HCT116 (cell line): ENCODE data around the gene TEX261. TPM values are rescaled to one million over a fixed set of nuclear protein-coding genes. Genes with fewer than 3 reads are reported as not detected.

Experiments
- ATAC-seq: fragments of 200-7000 bp; cut with Tn5 transposase; 2 replicates; pipeline ENCODE4 v1.9.1; 2020; ENCODE audit warnings: mild to moderate bottlenecking, moderate library complexity
- BruUV-seq: library from RNA; stranded (reverse); fragments of 400-500 nt; replicated peaks from 2 replicates; lab custom pipeline; 2021; lab: Mats Ljungman, UMichigan
- CTCF ChIA-PET: fragments of 300-600 bp; sonication (Branson Sonifier 250); formaldehyde crosslinking; loops from one replicate; lab custom pipeline; 2021; ENCODE audit warnings: antibody characterized with exemption; lab: Charles Lee
- POLR2A ChIA-PET: fragments of 300-600, 350-600 bp; sonication (Branson Sonifier 250); formaldehyde crosslinking; loops from one replicate; lab custom pipeline; 2021; ENCODE audit warnings: antibody characterized with exemption; lab: Charles Lee
- RAD21 ChIA-PET, 2 experiments: fragments of 300-600 bp; sonication (Branson Sonifier 250); formaldehyde crosslinking; loops; one replicate each; lab custom pipeline; 2023; ENCODE audit warnings: low total read pairs in 2 of 2; ENCODE audit not compliant: uncharacterized antibody in 2 of 2, unreplicated experiment in 2 of 2, low non-redundant PET in 1 of 2; lab: Charles Lee
- DNase-seq: peaks from one replicate; pipeline ENCODE4 v3.0.0-alpha.2; 2010; ENCODE audit warnings: low read depth, low spot score
- H2AFZ ChIP-seq: fragments of 200-600 bp; shearing (Covaris generic), sonication (generic); 2 replicates; pipeline ENCODE4 v1.6.1; 2017; ENCODE audit warnings: low read depth, mixed run types, mixed read lengths, antibody characterized with exemption, low read length; ENCODE audit not compliant: poor library complexity, severe bottlenecking
- H3K27ac ChIP-seq: 2 replicates; pipeline ENCODE4 v1.5.1; 2012; ENCODE audit warnings: low read depth, low read length
- H3K27me3 ChIP-seq: fragments of 200-600 bp; sonication (generic); 2 replicates; pipeline ENCODE4 v1.6.1; 2016; ENCODE audit warnings: mixed run types, low read length, mixed read lengths; ENCODE audit not compliant: insufficient read depth
- H3K36me3 ChIP-seq, 2 experiments: fragments of 200-500 bp in 1 of 2; fragments of 200-600 bp in 1 of 2; sonication (Bioruptor generic) in 1 of 2; sonication (generic) in 1 of 2; 2 replicates each; pipeline versions ENCODE4 v1.5.1 to v1.6.1; 2014 to 2016; ENCODE audit warnings: low read length in 2 of 2, inconsistent platforms in 1 of 2, mixed read lengths in 1 of 2, mixed run types in 1 of 2; ENCODE audit not compliant: insufficient read depth in 2 of 2, control insufficient read depth in 1 of 2
- H3K4me1 ChIP-seq, 2 experiments: fragments of 200-600 bp in 1 of 2; sonication (generic) in 1 of 2; 2 replicates each; pipeline versions ENCODE4 v1.5.1 to v1.6.1; 2012 to 2017; ENCODE audit warnings: low read length in 2 of 2, inconsistent platforms in 1 of 2, mild to moderate bottlenecking in 1 of 2, mixed read lengths in 1 of 2, mixed run types in 1 of 2, moderate library complexity in 1 of 2; ENCODE audit not compliant: insufficient read depth in 2 of 2, control insufficient read depth in 1 of 2
- H3K4me2 ChIP-seq: fragments of 200-600 bp; sonication (generic); 2 replicates; pipeline ENCODE4 v1.6.1; 2017; ENCODE audit warnings: mixed run types, low read length, mixed read lengths
- H3K4me3 ChIP-seq, 2 experiments: fragments of 200-600 bp in 1 of 2; sonication (generic) in 1 of 2; replicated peaks in 1 of 2; 2 replicates each; pipeline ENCODE4 v1.5.1; 2011 to 2016; ENCODE audit warnings: low read length in 2 of 2, control low read depth in 1 of 2, low read depth in 1 of 2, mild to moderate bottlenecking in 1 of 2, mixed read lengths in 1 of 2, mixed run types in 1 of 2
- H3K79me2 ChIP-seq: fragments of 200-600 bp; sonication (generic); 2 replicates; pipeline ENCODE4 v1.6.1; 2017; ENCODE audit warnings: mild to moderate bottlenecking, mixed run types, low read length, moderate library complexity, mixed read lengths; ENCODE audit not compliant: insufficient read depth
- H3K9ac ChIP-seq: fragments of 200-600 bp; sonication (generic); 2 replicates; pipeline ENCODE4 v1.6.1; 2016; ENCODE audit warnings: low read length, mixed read lengths
- H3K9me2 ChIP-seq: fragments of 200-600 bp; sonication (generic), shearing (Covaris generic); 2 replicates; pipeline ENCODE4 v1.6.1; 2017; ENCODE audit warnings: mixed run types, mild to moderate bottlenecking, moderate library complexity; ENCODE audit not compliant: insufficient read depth
- H3K9me3 ChIP-seq, 2 experiments: fragments of 200-500 bp in 1 of 2; fragments of 200-600 bp in 1 of 2; sonication (Bioruptor generic) in 1 of 2; sonication (generic) in 1 of 2; 2 replicates each; pipeline ENCODE4 v1.6.1; 2014 to 2017; ENCODE audit warnings: low read length in 2 of 2, mixed read lengths in 2 of 2, inconsistent platforms in 1 of 2, low read depth in 1 of 2, mild to moderate bottlenecking in 1 of 2, mixed run types in 1 of 2, moderate library complexity in 1 of 2; ENCODE audit not compliant: control insufficient read depth in 1 of 2, insufficient read depth in 1 of 2
- H4K20me1 ChIP-seq: fragments of 200-600 bp; sonication (generic), shearing (Covaris generic); 2 replicates; pipeline ENCODE4 v1.6.1; 2017; ENCODE audit warnings: mixed run types, mild to moderate bottlenecking, moderate library complexity; ENCODE audit not compliant: insufficient read depth
- ATF3 ChIP-seq: IDR thresholded peaks from 2 replicates; pipeline ENCODE4 v1.6.1; 2012
- CEBPB ChIP-seq: IDR thresholded peaks from 2 replicates; pipeline ENCODE4 v1.6.1; 2012; ENCODE audit warnings: low read depth
- CTCF ChIP-seq, 3 experiments: fragments of 200-600 bp in 1 of 3; sonication (generic) in 1 of 3; IDR thresholded peaks in 2 of 3; conservative IDR thresholded peaks in 1 of 3; 2 replicates each; pipeline ENCODE4 v1.5.1; 2012 to 2017; ENCODE audit warnings: low read depth in 2 of 3, low read length in 2 of 3, antibody characterized with exemption in 1 of 3, borderline replicate concordance in 1 of 3, control low read depth in 1 of 3, mild to moderate bottlenecking in 1 of 3, mixed read lengths in 1 of 3, mixed run types in 1 of 3, moderate library complexity in 1 of 3; ENCODE audit not compliant: insufficient read depth in 1 of 3
- EGR1 ChIP-seq: IDR thresholded peaks from 2 replicates; pipeline ENCODE4 v1.6.1; 2012; ENCODE audit warnings: low read depth
- ELF1 ChIP-seq: IDR thresholded peaks from 2 replicates; pipeline ENCODE4 v1.6.1; 2012; ENCODE audit warnings: low read depth, borderline replicate concordance
- EZH2 ChIP-seq: fragments of 200-600 bp; sonication (generic); IDR thresholded peaks from 2 replicates; pipeline ENCODE4 v1.6.1; 2017; ENCODE audit warnings: antibody characterized with exemption, mixed run types
- EZH2phosphoT487 ChIP-seq: fragments of 200-600 bp; IDR thresholded peaks from 2 replicates; pipeline ENCODE4 v1.6.1; 2018; ENCODE audit warnings: antibody characterized with exemption, borderline replicate concordance
- MAX ChIP-seq: IDR thresholded peaks from 2 replicates; pipeline ENCODE4 v1.6.1; 2012
- POLR2A ChIP-seq: IDR thresholded peaks from 2 replicates; pipeline ENCODE4 v1.7.0; 2011; ENCODE audit warnings: borderline replicate concordance; ENCODE audit not compliant: insufficient read depth, insufficient read length; ENCODE audit errors: extremely low read depth
- REST ChIP-seq: IDR thresholded peaks from 2 replicates; pipeline ENCODE4 v1.6.1; 2012; ENCODE audit warnings: low read depth
- SIN3A ChIP-seq: IDR thresholded peaks from 2 replicates; pipeline ENCODE4 v1.6.1; 2012; ENCODE audit warnings: low read depth
- SP1 ChIP-seq: IDR thresholded peaks from 2 replicates; pipeline ENCODE4 v1.6.1; 2012; ENCODE audit warnings: low read depth
- SRF ChIP-seq: IDR thresholded peaks from 2 replicates; pipeline ENCODE4 v1.6.1; 2012; ENCODE audit warnings: low read depth
- intact Hi-C: fragments of 100-400 bp; cut with micrococcal nuclease; formaldehyde crosslinking; loops from 2 replicates; pipeline ENCODE4 v1.10.0; 2022
- total RNA-seq: library from RNA; stranded (reverse); gene quantifications from one replicate; pipeline ENCODE4 v1.2.1, GENCODE V29; 2021; ENCODE audit not compliant: unreplicated experiment

The TEX261 gene
- total RNA-seq, 1 experiment from 2014 or later, result 37.9 TPM

GRCh38 chr2:70987386-70987785 lies 7.3 kb downstream of the TEX261 start:
- Histone ChIP-seq H2AFZ (no peak overlapping the region), H3K9me3 (no peaks in the 10 kb centered on the region), H3K27me3 (no peaks in the 10 kb centered on the region), H3K4me2 (no peak overlapping the region), H3K4me3 (no peak overlapping the region)
- ATAC-seq, result no peak
- no TSS peak for BruUV-seq
- no peak for TF ChIP-seq EZH2
- no peak for TF ChIP-seq SRF
- no peak for TF ChIP-seq CEBPB
- no peak for TF ChIP-seq EZH2phosphoT487
- TF ChIP-seq MAX, result no peak
- TF ChIP-seq ATF3, result no peak
- TF ChIP-seq, all 23 proteins: peak for 0
- peaks cover 2 to 9% of the 10 kb centered on the region in 2 experiments; a peak in 2 of 4 replicates for H3K4me1 ChIP-seq
- H3K9ac ChIP-seq, result no peak overlapping the region
- H3K79me2 ChIP-seq, result 0 out of 2 replicates have a peak, but pooled peaks cover 3% of the 10 kb centered on the region
- ChIA-PET CTCF (no interaction called here), POLR2A (no interaction called here), RAD21 (no interaction called here)
- intact Hi-C loops, result no loop called here
- H3K36me3 ChIP-seq, result peaks cover 23 to 31% of the 10 kb centered on the region in 2 experiments; a peak in 3 of 4 replicates
- H4K20me1 ChIP-seq, result no peaks in the 10 kb centered on the region
- no peak for DNase-seq
- no peak overlapping the region for H3K27ac ChIP-seq
- no peaks in the 10 kb centered on the region for H3K9me2 ChIP-seq

GRCh38 chr2:70986499-70987189 lies 8.0 kb downstream of the TEX261 start:
- Histone ChIP-seq H4K20me1 (no peaks in the 10 kb centered on the region), H3K27me3 (no peaks in the 10 kb centered on the region), H3K9ac (no peak overlapping the region), H2AFZ (no peak overlapping the region), H3K36me3 (peaks cover 23 to 29% of the 10 kb centered on the region in 2 experiments; a peak in 3 of 4 replicates), H3K9me3 (no peaks in the 10 kb centered on the region), H3K9me2 (no peaks in the 10 kb centered on the region), H3K79me2 (0 out of 2 replicates have a peak, but pooled peaks cover 3% of the 10 kb centered on the region), H3K4me1 (peaks cover 2 to 9% of the 10 kb centered on the region in 2 experiments; a peak in 2 of 4 replicates), H3K4me3 (no peak overlapping the region), H3K27ac (no peak overlapping the region), H3K4me2 (no peak overlapping the region)
- ChIA-PET CTCF (no interaction called here), RAD21 (no interaction called here), POLR2A (no interaction called here)
- no peak for TF ChIP-seq EGR1
- TF ChIP-seq CTCF (IDR thresholded peaks at IDR 0.05 in 2 of 3, conservative IDR thresholded peaks at IDR 0.05 in 1 of 3; ENCODE audit: borderline replicate concordance in 1 of 3, insufficient read depth in 1 of 3, low read depth in 2 of 3, low read length in 2 of 3), result no peak
- no peak for TF ChIP-seq POLR2A
- no peak for TF ChIP-seq ATF3
- no peak for TF ChIP-seq REST
- TF ChIP-seq ELF1, result no peak
- TF ChIP-seq SIN3A, result no peak
- no peak for TF ChIP-seq SP1
- no peak for TF ChIP-seq EZH2phosphoT487
- no peak for TF ChIP-seq EZH2
- no TSS peak for BruUV-seq
- ATAC-seq (no peak), DNase-seq (no peak)
- intact Hi-C loops, result no loop called here
